PC-9 (cell line): ENCODE results near the gene REEP5. TPM values are rescaled to one million over a fixed set of nuclear protein-coding genes. Genes with fewer than 3 reads are reported as not detected.
A peak's percentile ranks its signal among the peaks of the same experiment; 100 is the strongest.

ENCODE experiments used
- BruUV-seq: library from RNA; stranded (reverse); fragments of 400-500 nt; replicated peaks from 2 replicates; lab custom pipeline; 2021; lab: Mats Ljungman, UMichigan
- CTCF ChIA-PET: fragments of 300-600 bp; sonication (Branson Sonifier 250); formaldehyde crosslinking; loops from one replicate; lab custom pipeline; 2022; ENCODE audit warnings: antibody characterized with exemption; lab: Charles Lee
- POLR2A ChIA-PET: fragments of 300-600 bp; sonication (Branson Sonifier 250); formaldehyde crosslinking; loops from one replicate; lab custom pipeline; 2022; ENCODE audit warnings: antibody characterized with exemption; ENCODE audit not compliant: unreplicated experiment; lab: Charles Lee
- DNase-seq, 2 experiments: peaks; one replicate each; pipeline versions ENCODE4 v3.0.0 to v3.0.0-alpha.2; 2015 to 2022; ENCODE audit warnings: mixed read lengths in 1 of 2
- H2AFZ ChIP-seq: fragments of 200-600 bp; sonication (generic); 2 replicates; pipeline ENCODE4 v1.8.1; 2017; ENCODE audit warnings: antibody characterized with exemption
- H3F3A ChIP-seq: fragments of 200-600 bp; sonication (generic); 2 replicates; pipeline ENCODE4 v1.8.1; 2017; ENCODE audit warnings: antibody characterized with exemption, mild to moderate bottlenecking, low read depth; ENCODE audit not compliant: insufficient read depth
- H3K27ac ChIP-seq: fragments of 200-600 bp; sonication (generic); 2 replicates; pipeline ENCODE4 v1.6.1; 2016; ENCODE audit warnings: mixed run types
- H3K27me3 ChIP-seq: fragments of 200-600 bp; sonication (generic); 2 replicates; pipeline ENCODE4 v1.6.1; 2016; ENCODE audit warnings: low read depth, mixed run types; ENCODE audit not compliant: insufficient read depth
- H3K36me3 ChIP-seq: fragments of 200-600 bp; sonication (generic); 2 replicates; pipeline ENCODE4 v1.6.1; 2016; ENCODE audit warnings: low read depth, mixed run types
- H3K4me1 ChIP-seq: fragments of 200-600 bp; sonication (generic); replicated peaks from 2 replicates; pipeline ENCODE4 v1.6.1; 2016; ENCODE audit warnings: mixed run types; ENCODE audit not compliant: insufficient read depth
- H3K4me2 ChIP-seq: fragments of 200-600 bp; sonication (generic); 2 replicates; pipeline ENCODE4 v1.6.1; 2017; ENCODE audit warnings: mixed run types
- H3K4me3 ChIP-seq: fragments of 200-600 bp; sonication (generic); 2 replicates; pipeline ENCODE4 v1.6.1; 2016; ENCODE audit warnings: mixed run types
- H3K79me2 ChIP-seq: fragments of 200-600 bp; sonication (generic); 2 replicates; pipeline ENCODE4 v1.6.1; 2017; ENCODE audit warnings: low read depth, mixed run types
- H3K9me2 ChIP-seq: fragments of 200-600 bp; sonication (generic); 2 replicates; pipeline ENCODE4 v1.8.1; 2017; ENCODE audit warnings: mild to moderate bottlenecking; ENCODE audit not compliant: insufficient read depth
- H3K9me3 ChIP-seq: fragments of 200-600 bp; sonication (generic); 2 replicates; pipeline ENCODE4 v1.8.1; 2016; ENCODE audit warnings: low read depth; ENCODE audit not compliant: insufficient read depth
- H4K20me1 ChIP-seq: fragments of 200-600 bp; sonication (generic); 2 replicates; pipeline ENCODE4 v1.8.1; 2017; ENCODE audit not compliant: insufficient read depth
- CTCF ChIP-seq: fragments of 200-600 bp; sonication (generic); conservative IDR thresholded peaks from 2 replicates; pipeline ENCODE4 v1.6.1; 2017; ENCODE audit warnings: mixed run types, antibody characterized with exemption, mild to moderate bottlenecking, moderate library complexity
- EZH2 ChIP-seq: fragments of 200-600 bp; sonication (generic); IDR thresholded peaks from 2 replicates; pipeline ENCODE4 v1.8.0; 2017; ENCODE audit warnings: antibody characterized with exemption, low read depth
- intact Hi-C: fragments of 100-400 bp; cut with micrococcal nuclease; formaldehyde crosslinking; loops from one replicate; pipeline ENCODE4 v1.10.0; 2022; ENCODE audit not compliant: unreplicated experiment
- total RNA-seq: library from RNA; stranded (reverse); gene quantifications from 2 replicates; pipeline ENCODE4 v1.2.3, GENCODE V29; 2021

The REEP5 gene
- total RNA-seq, 1 experiment from 2014 or later: 45.2 TPM

GRCh38 chr5:112923148-112923917, 1.3 kb upstream of the REEP5 start:
- 0 out of 2 replicates have a peak overlapping the region, but pooled peaks have one; percentile 70 for H3K4me2 ChIP-seq
- peaks cover 7% of the 10 kb centered on the region; the same call in 1 of the 2 replicates for H3K4me1 ChIP-seq
- intact Hi-C loops: loop anchor here (5.0 kb wide), 1 partner anchor 761 kb away; no protein-coding TSS in a partner anchor
- BruUV-seq: no TSS peak
- H3K27me3 ChIP-seq: no peaks in the 10 kb centered on the region
- POLR2A ChIA-PET: interaction anchor here (0.6 kb wide), 1 partner anchor 83 kb away, joined by 4 read pairs; no protein-coding TSS in a partner anchor
- no peak for DNase-seq
- no peaks in the 10 kb centered on the region for H4K20me1 ChIP-seq
- H3K79me2 ChIP-seq: peaks cover 23% of the 10 kb centered on the region
- no peaks in the 10 kb centered on the region for H3K9me2 ChIP-seq
- no peak overlapping the region for H2AFZ ChIP-seq
- no peak overlapping the region for H3K4me3 ChIP-seq
- TF ChIP-seq CTCF (no peak), EZH2 (no peak)
- no peaks in the 10 kb centered on the region for H3K36me3 ChIP-seq
- H3K27ac ChIP-seq: no peak overlapping the region
- peaks cover 7% of the 10 kb centered on the region; the same call in 1 of the 2 replicates for H3F3A ChIP-seq
- CTCF ChIA-PET: interaction anchor here (0.7 kb wide), 1 partner anchor 802 kb away, joined by 3 read pairs; no protein-coding TSS in a partner anchor
- H3K9me3 ChIP-seq: no peaks in the 10 kb centered on the region

DNA sequence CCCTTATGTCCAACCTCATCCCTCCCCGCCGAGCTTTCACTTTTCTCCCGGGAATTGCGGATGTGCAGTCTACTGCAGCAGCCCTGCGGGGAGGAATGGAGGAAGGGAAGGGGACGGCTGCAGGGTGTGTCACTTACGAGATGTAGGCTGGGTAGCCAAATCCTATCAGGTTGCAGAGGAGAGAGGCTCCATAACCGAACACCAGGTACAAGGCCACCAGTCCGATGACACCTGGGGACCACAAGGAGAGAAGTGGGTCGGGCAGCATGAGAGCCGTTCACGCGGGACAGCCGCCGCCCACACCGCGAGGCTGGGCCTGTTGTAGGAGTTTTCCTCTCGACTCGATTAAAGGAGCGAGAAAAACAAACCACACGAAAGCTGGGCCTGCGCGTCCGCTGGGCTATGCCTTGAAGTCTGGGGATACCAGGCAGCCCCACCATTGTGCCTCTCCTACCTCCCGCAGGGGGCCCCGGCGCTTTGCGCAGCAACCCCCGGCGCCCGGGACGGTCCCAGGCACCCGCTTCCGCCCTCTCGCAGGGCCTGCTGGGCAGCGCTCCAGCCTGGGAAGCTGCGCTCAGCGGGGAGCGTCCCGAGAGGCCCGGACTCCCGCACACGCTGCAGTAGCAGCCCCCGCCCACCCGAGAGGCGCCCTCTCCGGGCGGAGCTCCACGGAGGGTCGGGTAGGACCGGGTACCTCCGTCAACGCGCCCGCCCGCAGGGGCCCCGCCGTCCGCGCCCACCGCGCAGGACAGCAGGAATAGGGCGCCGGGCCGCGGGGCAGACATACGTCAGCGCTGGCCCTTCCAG, 798 bp downstream of the REEP5 start:
- CTCF ChIA-PET: interaction anchor here (0.5 to 0.7 kb wide), 2 partner anchors 38 to 62 kb away, joined by 3 to 6 read pairs; no protein-coding TSS in a partner anchor

More for the DNA sequence above, 798 bp downstream of the REEP5 start:
- no peaks in the 10 kb centered on the region for H3K9me2 ChIP-seq
- intact Hi-C loops: loop anchor here (1.0 to 5.0 kb wide), 2 partner anchors 37 to 759 kb away; no protein-coding TSS in a partner anchor
- peaks cover 7% of the 10 kb centered on the region; the same call in 1 of the 2 replicates for H3K4me1 ChIP-seq
- BruUV-seq: TSS peak; percentile 62
- no peaks in the 10 kb centered on the region for H4K20me1 ChIP-seq
- H3K27ac ChIP-seq: peak overlapping the region; percentile 53
- peak overlapping the region; percentile 97 for H3K4me3 ChIP-seq
- H3K4me2 ChIP-seq: peak overlapping the region; percentile 70
- no peaks in the 10 kb centered on the region for H3K9me3 ChIP-seq
- peaks cover 4% of the 10 kb centered on the region; the same call in 1 of the 2 replicates for H3F3A ChIP-seq
- DNase-seq: peak; percentile 53 to 68
- H2AFZ ChIP-seq: peak overlapping the region; percentile 93
- TF ChIP-seq EZH2 (no peak), CTCF (no peak)
- POLR2A ChIA-PET: interaction anchor here (0.6 to 1.1 kb wide), 2 partner anchors 39 to 42 kb away, joined by 5 to 6 read pairs; no protein-coding TSS in a partner anchor
- H3K36me3 ChIP-seq: 0 out of 2 replicates have a peak, but pooled peaks cover 6% of the 10 kb centered on the region
- H3K27me3 ChIP-seq: no peaks in the 10 kb centered on the region
- peaks cover 23% of the 10 kb centered on the region for H3K79me2 ChIP-seq
